Mesendoderm (in vitro differentiated cells): ENCODE measurements around the gene MDC1.
"Not testable (repeated sequence)": the region's sequence is repeated elsewhere in the genome, so short reads cannot be mapped to it uniquely, and the experiment has no call there.

Experiments
- DNase-seq: peaks from one replicate; pipeline ENCODE4 v3.0.0; 2013
- H2AK5ac ChIP-seq: 2 replicates; pipeline ENCODE4 v1.6.1; 2013; ENCODE audit warnings: low read length, inconsistent platforms
- H2BK120ac ChIP-seq: 2 replicates; pipeline ENCODE4 v1.6.1; 2013; ENCODE audit warnings: low read depth, mild to moderate bottlenecking, low read length, moderate library complexity, mixed read lengths
- H2BK15ac ChIP-seq: replicated peaks from 2 replicates; pipeline ENCODE4 v1.6.1; 2013; ENCODE audit warnings: low read depth, mild to moderate bottlenecking, moderate library complexity
- H2BK5ac ChIP-seq: 2 replicates; pipeline ENCODE4 v1.6.1; 2013; ENCODE audit warnings: low read length, inconsistent platforms
- H3K18ac ChIP-seq: 2 replicates; pipeline ENCODE4 v1.6.1; 2013; ENCODE audit warnings: mild to moderate bottlenecking, low read length, mixed read lengths
- H3K23ac ChIP-seq: one replicate; pipeline ENCODE4 v1.6.1; 2013; ENCODE audit warnings: low read length
- H3K27ac ChIP-seq: 2 replicates; pipeline ENCODE4 v1.5.1; 2013; ENCODE audit warnings: low read depth, mild to moderate bottlenecking, inconsistent platforms, low read length, moderate library complexity
- H3K27me3 ChIP-seq: 2 replicates; pipeline ENCODE4 v1.6.1; 2013; ENCODE audit warnings: low read length, control low read depth, mild to moderate bottlenecking, inconsistent platforms; ENCODE audit not compliant: insufficient read depth, poor library complexity
- H3K36me3 ChIP-seq: 2 replicates; pipeline ENCODE4 v1.6.1; 2013; ENCODE audit warnings: low read length, inconsistent platforms; ENCODE audit not compliant: control insufficient read depth, insufficient read depth
- H3K4ac ChIP-seq: one replicate; pipeline ENCODE4 v1.6.1; 2013; ENCODE audit warnings: low read depth, mild to moderate bottlenecking, low read length, moderate library complexity
- H3K4me1 ChIP-seq: 2 replicates; pipeline ENCODE4 v1.6.1; 2013; ENCODE audit warnings: low read depth, low read length, inconsistent platforms; ENCODE audit not compliant: control insufficient read depth
- H3K4me2 ChIP-seq: 2 replicates; pipeline ENCODE4 v1.6.1; 2013; ENCODE audit warnings: low read length
- H3K4me3 ChIP-seq: 2 replicates; pipeline ENCODE4 v1.5.1; 2013; ENCODE audit warnings: mild to moderate bottlenecking, low read length
- H3K56ac ChIP-seq: one replicate; pipeline ENCODE4 v1.6.1; 2013; ENCODE audit warnings: low read length
- H3K79me1 ChIP-seq: 2 replicates; pipeline ENCODE4 v1.6.1; 2013; ENCODE audit warnings: low read length, inconsistent platforms
- H3K79me2 ChIP-seq: 2 replicates; pipeline ENCODE4 v1.6.1; 2013; ENCODE audit warnings: mild to moderate bottlenecking, low read length; ENCODE audit not compliant: control insufficient read depth, insufficient read depth
- H3K9ac ChIP-seq: 2 replicates; pipeline ENCODE4 v1.6.1; 2013; ENCODE audit warnings: low read length, inconsistent platforms
- H4K5ac ChIP-seq: one replicate; pipeline ENCODE4 v1.6.1; 2013; ENCODE audit warnings: low read length
- H4K8ac ChIP-seq: one replicate; pipeline ENCODE4 v1.6.1; 2013; ENCODE audit warnings: low read depth, mild to moderate bottlenecking, control low read depth, low read length, moderate library complexity
- WGBS: extraction: QIAGEN DNeasy Blood & Tissue Kit; methylation state at CpG from one replicate; pipeline ENCODE4 v1.1.7; 2013; ENCODE audit warnings: low lambda C conversion rate, missing lambda C conversion rate; ENCODE audit not compliant: insufficient coverage; ENCODE audit errors: extremely low coverage; 5-methylcytosine and 5-hydroxymethylcytosine counted together

MDC1 gene

GRCh38 chr6:30756405-30757003 is 39.4 kb upstream of the MDC1 start:
- H3K9ac ChIP-seq, H3K4me3 ChIP-seq, H4K8ac ChIP-seq, H3K4me1 ChIP-seq, H4K5ac ChIP-seq, H2AK5ac ChIP-seq, H3K27me3 ChIP-seq, H3K4me2 ChIP-seq, H3K4ac ChIP-seq, DNase-seq, H2BK5ac ChIP-seq, H3K18ac ChIP-seq, H3K27ac ChIP-seq, H2BK15ac ChIP-seq, H3K79me1 ChIP-seq, H3K23ac ChIP-seq, H3K79me2 ChIP-seq, H3K36me3 ChIP-seq, H2BK120ac ChIP-seq, H3K56ac ChIP-seq: not testable (repeated sequence)
- no CpG with 5 or more reads among the region's 7 CpGs for WGBS

DNA sequence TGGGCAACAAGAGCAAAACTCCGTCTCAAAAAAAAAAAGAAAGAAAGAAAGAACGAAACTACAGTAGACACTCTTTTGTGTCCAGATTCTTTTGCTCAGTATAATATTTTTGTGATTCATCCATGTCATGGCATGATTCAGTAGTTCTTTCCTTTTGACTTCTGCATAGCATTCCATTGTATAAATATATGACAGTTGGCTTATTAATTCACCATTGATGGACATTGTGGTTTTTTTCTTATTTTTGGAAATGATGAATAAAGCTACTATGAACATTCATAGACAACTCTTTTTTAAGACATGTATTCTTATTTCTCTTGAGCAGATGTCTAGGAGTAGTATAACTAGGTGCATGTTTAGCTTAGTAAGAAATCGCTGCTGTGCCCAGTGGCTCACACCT is 37.5 kb upstream of the MDC1 start:
- H3K4ac ChIP-seq, result no peak overlapping the region
- H3K36me3 ChIP-seq, result no peaks in the 10 kb centered on the region
- no peak overlapping the region for H3K4me2 ChIP-seq
- no CpG with 5 or more reads among the region's 3 CpGs for WGBS
- no peak overlapping the region for H2AK5ac ChIP-seq
- H3K18ac ChIP-seq, result no peak overlapping the region
- H3K27ac ChIP-seq, result no peak overlapping the region
- no peaks in the 10 kb centered on the region for H3K79me1 ChIP-seq
- H3K4me1 ChIP-seq, result no peaks in the 10 kb centered on the region
- H3K79me2 ChIP-seq, result no peaks in the 10 kb centered on the region
- H4K8ac ChIP-seq, result no peak overlapping the region
- no peak overlapping the region for H2BK5ac ChIP-seq
- no peak overlapping the region for H3K56ac ChIP-seq
- no peak overlapping the region for H3K9ac ChIP-seq
- no peak overlapping the region for H4K5ac ChIP-seq
- no peak overlapping the region for H3K4me3 ChIP-seq
- DNase-seq, result no peak
- H2BK120ac ChIP-seq, result no peak overlapping the region
- H3K23ac ChIP-seq, result no peak overlapping the region
- H3K27me3 ChIP-seq, result no peaks in the 10 kb centered on the region
- no peak overlapping the region for H2BK15ac ChIP-seq

- no peak for DNase-seq
- Histone ChIP-seq H3K4me2 (no peak overlapping the region), H3K27me3 (no peaks in the 10 kb centered on the region), H3K79me2 (no peaks in the 10 kb centered on the region), H3K18ac (peak overlapping the region; percentile 35), H4K8ac (no peak overlapping the region), H3K9ac (no peak overlapping the region), H3K56ac (peak overlapping the region; percentile 72), H3K23ac (no peak overlapping the region), H3K4me3 (no peak overlapping the region), H2BK15ac (no peak overlapping the region), H3K79me1 (no peaks in the 10 kb centered on the region), H3K36me3 (no peaks in the 10 kb centered on the region), H2BK120ac (no peak overlapping the region), H2AK5ac (no peak overlapping the region), H2BK5ac (peak overlapping the region; percentile 52), H3K4me1 (peaks cover 2% of the 10 kb centered on the region), H3K27ac (no peak overlapping the region), H4K5ac (no peak overlapping the region), H3K4ac (no peak overlapping the region)
- no CpG with 5 or more reads among the region's 12 CpGs for WGBS
Measured at GRCh38 chr6:30752157-30752927, 35.3 kb upstream of the MDC1 start.

- peak overlapping the region; percentile 43 for H2BK15ac ChIP-seq
- no peak for DNase-seq
- H3K36me3 ChIP-seq, result no peaks in the 10 kb centered on the region
- no peaks in the 10 kb centered on the region for H3K27me3 ChIP-seq
- H3K56ac ChIP-seq, result no peak overlapping the region
- H3K4me2 ChIP-seq, result no peak overlapping the region
- H4K5ac ChIP-seq, result no peak overlapping the region
- H2BK5ac ChIP-seq, result no peak overlapping the region
- no peak overlapping the region for H2BK120ac ChIP-seq
- no peak overlapping the region for H3K18ac ChIP-seq
- peaks cover 4% of the 10 kb centered on the region for H3K4me1 ChIP-seq
- no peak overlapping the region for H4K8ac ChIP-seq
- no peaks in the 10 kb centered on the region for H3K79me2 ChIP-seq
- H3K9ac ChIP-seq, result no peak overlapping the region
- H3K27ac ChIP-seq, result no peak overlapping the region
- no peak overlapping the region for H2AK5ac ChIP-seq
- H3K4me3 ChIP-seq, result no peak overlapping the region
- no peak overlapping the region for H3K23ac ChIP-seq
- H3K79me1 ChIP-seq, result no peaks in the 10 kb centered on the region
- no peak overlapping the region for H3K4ac ChIP-seq
Measured at GRCh38 chr6:30750379-30750668, 33.2 kb upstream of the MDC1 start.

GRCh38 chr6:30749554-30750378 is 32.7 kb upstream of the MDC1 start:
- Histone ChIP-seq H3K4ac (peak overlapping the region; percentile 17), H4K5ac (no peak overlapping the region), H3K18ac (no peak overlapping the region), H2BK5ac (peak overlapping the region; percentile 48), H3K56ac (peak overlapping the region; percentile 51), H2BK15ac (peak overlapping the region; percentile 43), H3K4me1 (peaks cover 7% of the 10 kb centered on the region), H3K9ac (no peak overlapping the region), H3K36me3 (no peaks in the 10 kb centered on the region), H2AK5ac (peak overlapping the region; percentile 52), H3K79me1 (no peaks in the 10 kb centered on the region), H3K27me3 (no peaks in the 10 kb centered on the region), H3K4me2 (no peak overlapping the region), H3K79me2 (no peaks in the 10 kb centered on the region), H3K4me3 (no peak overlapping the region), H4K8ac (no peak overlapping the region), H3K27ac (no peak overlapping the region), H3K23ac (no peak overlapping the region), H2BK120ac (no peak overlapping the region)
- WGBS, result no CpG with 5 or more reads among the region's 12 CpGs
- DNase-seq, result no peak
